Stimulated activated naive B cell treated with anti-CD40 and anti-IgM and Interleukin-4, amounts not matched to agents 10 μg/mL and 1 μg/mL and 100 μg/mL, for 72 hours (primary cell): ENCODE measurements around the gene AJUBA.

Source experiments
- ATAC-seq, 2 donors: fragments of 150-1000 bp; cut with Tn5 transposase; replicated peaks; 2 replicates each; pipeline ENCODE4 v1.10.0; 2021; ENCODE audit warnings: moderate library complexity in 1 of 2
- DNase-seq: peaks from one replicate; pipeline ENCODE4 v3.0.0; 2021
- H3K27ac Mint-ChIP-seq: one replicate; pipeline ENCODE4 v1.8.0; 2022; ENCODE audit warnings: mild to moderate bottlenecking, mixed read lengths
- H3K27me3 Mint-ChIP-seq, 2 donors: one replicate each; pipeline ENCODE4 v1.8.0; 2022; ENCODE audit warnings: mixed read lengths in 2 of 2
- H3K36me3 Mint-ChIP-seq, 2 donors: one replicate each; pipeline ENCODE4 v1.8.0; 2022; ENCODE audit warnings: mixed read lengths in 2 of 2, mild to moderate bottlenecking in 1 of 2
- H3K4me1 Mint-ChIP-seq, 2 donors: one replicate each; pipeline ENCODE4 v1.8.0; 2022; ENCODE audit warnings: mixed read lengths in 2 of 2, mild to moderate bottlenecking in 1 of 2
- H3K4me3 Mint-ChIP-seq, 2 donors: one replicate each; pipeline ENCODE4 v1.8.0; 2022; ENCODE audit warnings: mild to moderate bottlenecking in 2 of 2, mixed read lengths in 2 of 2, moderate library complexity in 1 of 2
- H3K9me3 Mint-ChIP-seq, 2 donors: one replicate each; pipeline ENCODE4 v1.8.0; 2022; ENCODE audit warnings: mixed read lengths in 2 of 2, mild to moderate bottlenecking in 1 of 2

AJUBA gene

GRCh38 chr14:22923746-22924145, 58.6 kb downstream of the AJUBA start:
- H3K4me3 Mint-ChIP-seq = no peak overlapping the region
- peaks cover 48 to 57% of the 10 kb centered on the region in 2 donors for H3K36me3 Mint-ChIP-seq
- no peaks in the 10 kb centered on the region for H3K9me3 Mint-ChIP-seq
- no peaks in the 10 kb centered on the region for H3K27me3 Mint-ChIP-seq
- ATAC-seq (no peak), DNase-seq (no peak)
- peaks cover 18 to 37% of the 10 kb centered on the region in 2 donors for H3K4me1 Mint-ChIP-seq
- H3K27ac Mint-ChIP-seq = no peak overlapping the region

DNA sequence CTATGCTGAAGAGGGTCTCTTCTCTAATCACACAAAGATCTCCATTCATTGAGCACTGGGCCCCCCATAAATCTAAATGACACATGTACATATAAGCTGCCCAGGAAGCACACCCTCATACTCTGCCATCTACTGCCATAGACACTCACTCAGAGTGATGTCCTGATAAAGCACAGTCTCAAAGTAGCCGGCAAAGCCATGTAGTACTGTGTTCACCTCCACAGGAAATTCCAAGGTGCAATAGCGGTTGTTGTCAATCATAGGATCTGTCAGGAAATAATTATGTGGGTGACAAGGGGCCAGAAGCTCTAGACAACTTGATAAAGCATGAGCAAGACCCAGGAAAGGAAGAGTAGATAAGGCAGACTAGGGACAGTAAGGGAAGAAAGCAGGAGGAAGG, 60.1 kb downstream of the AJUBA start:
- peaks cover 55 to 65% of the 10 kb centered on the region in 2 donors for H3K36me3 Mint-ChIP-seq
- DNase-seq (no peak), ATAC-seq (no peak)
- H3K9me3 Mint-ChIP-seq = no peaks in the 10 kb centered on the region
- no peak overlapping the region for H3K4me3 Mint-ChIP-seq
- no peaks in the 10 kb centered on the region for H3K27me3 Mint-ChIP-seq
- H3K4me1 Mint-ChIP-seq = peaks cover 17 to 46% of the 10 kb centered on the region in 2 donors
- H3K27ac Mint-ChIP-seq = no peak overlapping the region
